HG03045 (cell line): ENCODE measurements around the gene KIAA1614.

ENCODE experiments used
- ATAC-seq: cut with Tn5 transposase; IDR thresholded peaks from one replicate; pipeline ENCODE4 v1.9.1; 2021; ENCODE audit warnings: mild to moderate bottlenecking, moderate library complexity; ENCODE audit not compliant: unreplicated experiment

KIAA1614 gene

GRCh38 chr1:180906511-180906910, 6.2 kb upstream of the KIAA1614 start:
- no peak for ATAC-seq

- ATAC-seq = no peak
Measured at GRCh38 chr1:180907313-180908055, 5.2 kb upstream of the KIAA1614 start.

- ATAC-seq = no peak
Measured at GRCh38 chr1:180908074-180908765, 4.5 kb upstream of the KIAA1614 start.

GRCh38 chr1:180909005-180909414, 3.7 kb upstream of the KIAA1614 start:
- peak; percentile 36 for ATAC-seq

- peak; percentile 35 for ATAC-seq
Measured at GRCh38 chr1:180909462-180909976, 3.2 kb upstream of the KIAA1614 start.

GRCh38 chr1:180911640-180912191, 981 bp upstream of the KIAA1614 start:
- no peak for ATAC-seq

- no peak for ATAC-seq
Measured at GRCh38 chr1:180912211-180912800, 391 bp upstream of the KIAA1614 start.

GRCh38 chr1:180915426-180915965, 2.8 kb downstream of the KIAA1614 start:
- no peak for ATAC-seq

- no peak for ATAC-seq
Measured at GRCh38 chr1:180916012-180916770, 3.5 kb downstream of the KIAA1614 start.

GRCh38 chr1:180916771-180917170, 4.1 kb downstream of the KIAA1614 start:
- no peak for ATAC-seq

GRCh38 chr1:180917306-180918065, 4.8 kb downstream of the KIAA1614 start:
- no peak for ATAC-seq

GRCh38 chr1:180918519-180918918, 5.8 kb downstream of the KIAA1614 start:
- no peak for ATAC-seq

GRCh38 chr1:180919183-180919700, 6.5 kb downstream of the KIAA1614 start:
- no peak for ATAC-seq

- no peak for ATAC-seq
Measured at GRCh38 chr1:180920193-180920592, 7.5 kb downstream of the KIAA1614 start.

GRCh38 chr1:180920702-180921101, 8.0 kb downstream of the KIAA1614 start:
- no peak for ATAC-seq

- no peak for ATAC-seq
Measured at GRCh38 chr1:180921386-180921785, 8.7 kb downstream of the KIAA1614 start.

- no peak for ATAC-seq
Measured at GRCh38 chr1:180921891-180922630, 9.4 kb downstream of the KIAA1614 start.

GRCh38 chr1:180922631-180923015, 9.9 kb downstream of the KIAA1614 start:
- no peak for ATAC-seq
